HCEC 1CT (cell line): ENCODE results near the gene JPH4.
"Not testable (repeated sequence)": the region's sequence is repeated elsewhere in the genome, so short reads cannot be mapped to it uniquely, and the experiment has no call there.

Experiments
- DNase-seq: peaks from one replicate; pipeline ENCODE4 v3.0.0-alpha.2; 2017

JPH4 gene

DNA sequence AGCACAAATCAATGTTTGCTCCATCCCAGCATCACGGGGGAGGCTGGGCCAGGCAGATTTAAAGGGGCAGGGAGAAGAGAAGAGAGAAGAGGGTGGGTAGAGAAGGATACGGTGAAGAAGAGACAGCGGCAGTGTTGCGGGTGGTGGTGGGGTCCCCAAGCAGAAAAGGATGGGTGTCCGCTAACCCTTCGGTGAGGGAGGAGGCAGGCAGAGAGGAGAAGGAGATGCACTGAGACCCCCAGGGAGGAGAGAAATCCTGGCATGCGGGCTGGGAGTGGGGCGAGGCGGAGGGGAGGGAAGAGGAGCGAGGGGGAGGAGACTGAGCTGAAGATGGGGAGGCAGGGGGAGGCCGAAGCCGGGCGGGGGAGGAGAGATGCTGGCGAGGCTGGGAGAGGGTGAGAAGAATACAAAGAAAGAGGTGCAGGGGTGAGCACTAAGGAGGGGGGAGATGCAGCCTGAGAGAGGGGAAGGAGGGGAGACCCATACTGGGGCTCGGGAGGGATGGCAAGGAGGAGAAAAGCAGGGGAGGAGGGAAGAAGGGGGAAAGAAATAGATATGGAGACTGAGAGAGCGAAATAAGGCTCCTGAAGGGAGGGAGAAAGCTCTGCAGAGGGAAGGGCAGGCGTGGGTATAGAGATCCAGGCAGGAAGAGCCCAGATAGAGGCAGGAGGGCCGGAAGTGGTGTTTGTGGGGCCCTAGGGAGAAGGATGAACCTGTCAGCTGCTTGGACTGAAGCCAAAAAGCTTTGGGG, at the start of gene JPH4:
Gene JPH4, minus strand, starts transcription at position 231 of the 751 bp plus-strand sequence. CDS start 1,337 bp downstream, outside the sequence.
- no peak for DNase-seq

DNA sequence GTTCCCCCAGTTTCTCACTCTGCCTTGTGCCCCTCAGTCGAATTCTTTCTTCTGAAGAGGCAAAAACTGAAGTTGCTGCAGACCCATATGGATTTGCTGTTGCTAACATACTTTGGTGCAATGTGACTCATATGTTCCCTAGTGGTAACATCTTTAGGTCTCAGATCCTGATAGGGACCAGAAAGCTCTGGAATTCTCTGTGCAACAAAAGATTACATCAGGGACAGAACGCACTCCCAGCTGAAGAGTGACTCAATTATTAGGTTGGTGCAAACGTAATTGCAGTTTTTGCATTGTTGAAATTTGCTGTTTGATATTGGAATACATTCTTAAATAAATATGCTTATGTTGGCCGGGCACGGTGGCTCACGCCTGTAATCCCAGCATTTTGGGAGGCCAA, 49.4 kb upstream of the JPH4 start:
- DNase-seq: no peak

DNA sequence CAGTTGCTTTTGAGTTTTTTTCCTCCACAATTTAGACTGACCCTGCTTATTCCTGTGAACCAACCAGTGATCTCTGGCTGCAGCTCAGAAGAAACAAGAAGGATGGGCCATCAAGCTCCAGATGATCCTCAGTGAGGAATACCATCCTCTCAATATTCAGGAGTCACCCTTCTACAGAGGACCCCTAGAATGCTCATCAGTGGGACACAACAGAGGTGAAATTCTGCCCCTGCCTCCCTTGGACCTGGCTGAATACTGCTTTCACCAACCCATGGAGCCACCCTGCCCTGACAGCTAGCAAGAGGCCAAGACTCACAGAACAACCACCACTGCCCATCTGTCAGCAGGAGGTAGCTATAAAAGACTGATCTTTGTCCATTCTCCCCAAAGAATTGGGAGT, 48.4 kb upstream of the JPH4 start:
- no peak for DNase-seq

DNA sequence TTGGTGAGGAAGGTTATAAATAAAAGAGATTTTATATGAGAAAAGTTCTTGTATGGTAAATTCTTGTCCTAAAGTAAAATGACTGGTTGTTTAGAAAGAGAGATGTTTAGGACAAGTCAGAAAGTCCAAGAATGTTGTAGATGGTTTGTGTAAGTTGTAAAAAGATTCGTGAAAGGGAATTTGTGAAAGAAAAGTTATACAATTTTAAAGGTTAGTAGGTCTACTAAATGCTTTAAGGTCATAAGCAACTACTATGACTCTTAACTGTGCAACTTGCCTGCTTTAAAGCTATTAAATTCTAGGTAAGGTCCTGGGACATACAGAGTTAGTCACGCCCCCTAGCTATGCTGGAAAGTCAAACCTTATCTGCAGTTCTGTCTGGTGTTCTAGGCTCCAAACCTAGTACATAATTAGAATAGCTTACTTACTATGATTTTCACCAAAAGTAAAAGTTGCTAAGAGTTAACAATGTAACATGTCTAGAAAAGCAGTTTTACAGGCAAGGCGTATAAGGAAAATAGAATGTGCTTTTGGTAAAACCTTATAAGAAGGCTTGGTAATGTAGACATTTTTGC, 46.3 kb upstream of the JPH4 start:
- no peak for DNase-seq

DNA sequence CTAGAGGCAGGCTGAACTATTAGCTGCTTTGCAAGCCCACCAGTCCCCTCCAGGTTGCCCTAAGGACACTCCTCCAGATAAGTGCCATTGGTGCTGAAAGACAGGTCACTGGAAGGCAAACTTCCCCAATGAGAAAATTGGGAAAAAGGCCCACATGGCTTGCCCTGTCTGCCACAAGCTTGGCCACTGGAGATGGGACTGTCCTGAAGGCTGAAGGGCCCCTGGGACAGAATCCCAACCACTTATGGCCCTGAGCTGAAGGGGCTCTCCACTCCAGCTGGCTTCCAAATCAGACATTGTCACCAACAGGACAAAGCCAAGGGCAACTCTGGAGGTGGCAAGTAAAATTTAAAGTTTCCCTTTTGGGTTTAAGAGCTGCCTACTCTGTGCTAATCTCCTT, 45.4 kb upstream of the JPH4 start:
- DNase-seq: no peak

DNA sequence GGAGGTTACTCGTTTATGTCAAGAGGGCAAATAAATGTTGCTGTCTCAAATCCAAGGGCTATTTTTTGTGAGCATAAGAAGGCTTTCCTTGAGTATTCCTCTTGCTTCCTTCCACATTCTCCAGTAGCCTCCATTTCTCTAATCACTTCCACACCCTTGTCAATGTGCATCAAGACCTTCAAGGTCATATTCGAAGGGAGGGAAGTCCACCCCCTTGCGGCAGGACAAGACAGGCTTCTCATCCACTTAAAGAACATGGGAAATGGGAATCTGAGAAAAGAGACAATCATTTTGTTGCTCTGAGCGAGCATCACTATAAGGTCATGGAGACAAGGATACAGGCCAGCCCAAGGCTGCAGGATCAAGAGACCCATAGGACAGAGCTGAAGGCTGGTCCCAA, 44.4 kb upstream of the JPH4 start:
- no peak for DNase-seq

DNA sequence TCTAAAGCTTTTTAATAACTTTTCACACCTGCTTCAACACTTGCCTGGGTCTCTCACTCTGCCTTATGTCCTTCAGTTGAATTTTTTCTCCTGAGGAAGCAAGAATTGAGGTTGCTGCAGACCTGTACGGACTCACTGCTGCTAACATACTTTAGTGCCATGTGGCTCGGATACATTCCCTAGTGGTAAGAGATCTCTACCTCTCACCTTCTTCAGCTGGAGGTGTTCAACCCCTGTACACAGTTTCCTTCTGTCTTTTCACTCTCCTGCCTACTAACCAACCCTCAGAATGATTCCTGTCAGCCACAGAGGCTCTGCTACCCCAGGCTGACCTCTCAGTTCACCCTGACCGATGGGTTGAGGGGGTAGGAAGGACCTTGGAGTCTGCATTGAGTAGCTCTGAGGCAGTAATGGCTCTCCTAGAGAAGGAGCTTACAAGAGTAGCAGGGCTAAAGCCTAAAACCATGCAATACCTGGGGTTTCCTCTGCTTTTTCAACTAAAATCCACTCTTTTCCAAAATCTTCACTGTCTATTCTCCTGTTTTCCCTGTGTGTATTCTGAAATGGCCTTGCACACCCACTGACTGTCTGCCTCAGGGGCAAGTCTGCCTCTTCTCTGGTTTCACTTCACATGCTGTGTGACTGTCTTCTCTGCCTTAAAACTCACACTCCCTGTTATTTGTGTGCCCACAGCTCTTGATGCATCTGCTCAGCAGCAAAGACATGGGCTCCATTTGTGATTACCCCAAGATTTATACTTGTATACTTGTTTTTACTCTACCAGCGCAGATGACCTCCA, 43.5 kb upstream of the JPH4 start:
- no peak for DNase-seq

DNA sequence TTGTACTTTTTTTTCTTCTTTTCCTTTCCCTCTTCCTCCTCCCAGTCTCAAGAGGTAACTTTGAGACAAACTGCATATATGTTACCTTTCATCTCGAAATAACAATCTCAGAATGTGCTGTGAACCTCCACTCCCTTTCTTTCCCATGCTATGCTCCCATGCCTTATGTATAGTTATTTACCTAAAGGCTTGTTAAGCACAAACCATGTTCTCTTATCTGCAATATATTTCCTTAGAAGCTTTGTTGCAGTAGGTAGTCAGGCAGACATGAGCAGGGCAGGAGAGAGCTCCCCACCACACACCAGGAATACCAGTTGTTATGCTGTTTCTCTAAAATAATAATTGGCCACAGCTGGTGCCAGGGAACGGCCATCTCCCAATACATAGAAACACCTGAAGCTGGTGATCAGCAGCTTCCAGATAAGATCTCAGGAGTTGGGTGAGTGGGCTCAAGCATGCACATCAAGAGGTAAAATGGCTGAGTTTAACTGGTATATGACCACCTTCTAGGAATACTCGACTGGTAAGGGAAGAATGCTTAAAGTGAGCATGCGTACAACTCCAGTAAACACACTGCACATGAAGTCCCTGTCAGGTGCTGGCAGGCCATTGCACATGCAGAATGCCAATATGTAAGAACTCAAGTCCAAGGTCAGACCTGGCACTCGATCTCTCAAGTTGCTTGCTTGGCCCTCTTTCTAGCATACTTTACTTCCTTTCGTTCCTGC, 42.8 kb upstream of the JPH4 start:
- DNase-seq: no peak

DNA sequence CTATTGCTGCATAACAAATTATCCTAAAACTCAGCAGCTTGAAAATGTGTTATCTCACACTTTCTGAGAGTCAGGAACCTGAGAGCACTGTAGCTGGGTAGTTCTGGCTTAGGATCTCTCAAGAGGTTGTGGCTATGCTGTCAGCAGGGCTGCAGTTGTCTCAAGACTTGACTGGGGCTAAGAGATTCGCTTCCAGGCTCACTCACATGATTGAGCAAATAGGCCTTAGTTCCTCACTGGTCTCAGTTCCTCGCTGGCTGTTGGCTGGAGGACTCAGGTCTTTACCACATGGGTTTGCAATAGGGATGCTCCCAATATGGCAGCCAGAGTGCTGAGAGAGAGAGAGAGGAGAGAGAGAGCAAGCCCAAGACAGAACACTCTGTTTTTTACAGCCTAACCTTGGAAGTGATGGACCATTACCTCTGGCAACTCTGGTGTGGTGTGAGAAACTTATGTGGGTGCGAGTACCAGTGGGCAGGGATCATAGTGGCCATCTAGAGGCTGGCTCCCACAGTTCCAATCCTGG, 41.6 kb upstream of the JPH4 start:
- DNase-seq: no peak

DNA sequence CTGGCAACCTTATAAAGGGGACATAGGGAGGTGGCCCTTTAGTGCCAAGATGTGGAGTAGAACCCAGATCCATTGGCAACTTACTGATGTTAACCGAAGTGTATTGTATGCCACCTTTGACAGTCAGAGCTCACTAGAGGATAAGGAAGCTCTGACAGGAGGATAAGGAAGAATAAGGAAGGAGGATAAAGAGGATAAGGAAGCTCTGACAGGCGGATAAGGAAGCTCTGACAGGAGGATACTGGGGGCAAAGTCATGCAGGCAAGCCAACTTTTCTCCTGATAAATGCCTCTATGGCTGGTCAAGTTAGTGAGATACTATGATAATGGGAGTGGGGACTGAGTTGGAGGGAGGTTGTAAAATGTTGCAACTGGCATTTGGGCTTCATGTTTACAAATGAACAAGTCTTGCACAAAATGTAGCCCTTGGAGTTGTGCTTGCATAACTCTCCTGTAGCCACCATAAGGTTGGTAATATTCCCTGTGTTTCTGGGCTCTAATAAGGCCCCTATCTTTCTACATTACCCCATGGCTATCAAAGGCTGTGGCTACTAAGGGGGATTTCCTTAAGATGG, 39.9 kb upstream of the JPH4 start:
- DNase-seq: no peak

DNA sequence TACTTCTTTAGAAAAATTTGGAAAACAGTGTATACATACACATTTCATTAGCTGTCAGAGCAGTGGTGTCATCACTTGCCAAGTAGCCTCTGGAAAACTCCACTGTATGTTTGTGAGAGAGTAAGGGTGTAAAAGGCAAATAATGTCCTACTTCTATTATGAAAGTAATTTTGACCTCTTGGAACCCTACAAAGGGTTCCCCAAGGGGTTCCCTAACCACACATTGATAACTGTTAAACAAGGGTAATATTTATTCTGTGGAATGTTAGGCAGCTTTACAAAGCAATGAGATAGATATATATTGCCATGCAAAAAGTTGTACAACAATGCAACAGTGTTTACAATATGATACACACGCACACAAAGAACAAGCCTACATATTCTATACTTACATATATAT, 38.9 kb upstream of the JPH4 start:
- no peak for DNase-seq

DNA sequence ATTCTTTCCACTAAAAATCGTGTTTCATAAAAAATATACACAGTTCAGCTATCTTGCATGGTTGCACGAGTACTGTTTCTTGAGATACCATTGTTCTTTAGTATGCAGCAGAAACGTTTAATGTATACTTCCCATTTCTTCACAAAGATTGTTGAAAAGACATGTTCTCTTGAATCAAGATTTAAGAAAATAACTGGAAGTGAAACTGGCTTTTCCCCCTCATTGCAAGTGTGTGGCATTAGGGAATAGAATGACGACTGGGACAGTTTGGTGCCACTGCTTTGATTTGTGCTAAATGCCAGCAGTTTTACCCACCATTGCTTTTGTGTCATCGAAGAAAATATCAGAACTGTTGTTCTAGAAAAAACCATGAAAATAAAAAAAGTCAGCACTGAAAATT, 37.3 kb upstream of the JPH4 start:
- DNase-seq: no peak

DNA sequence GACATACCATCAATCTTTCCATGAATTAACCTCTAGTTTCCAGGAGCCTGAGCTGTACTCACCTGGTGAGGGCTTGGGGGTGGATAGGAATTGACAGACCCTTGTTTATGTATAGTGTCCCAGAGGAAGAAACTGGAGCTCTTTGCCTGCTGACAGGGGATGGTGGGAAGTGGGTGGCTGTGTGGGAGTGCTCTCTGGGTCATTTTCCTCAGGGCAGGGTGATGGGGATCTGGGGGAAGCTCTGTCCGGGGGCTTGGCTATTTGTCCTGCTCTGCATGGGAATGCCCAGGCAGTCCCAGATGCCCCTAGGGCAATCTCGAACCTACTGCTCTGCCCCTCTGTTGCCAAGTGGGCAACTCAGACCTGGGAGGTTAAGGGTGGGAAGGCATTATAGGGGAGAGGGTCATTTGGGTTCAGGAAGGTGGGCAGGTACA, 35.8 kb upstream of the JPH4 start:
- no peak for DNase-seq

DNA sequence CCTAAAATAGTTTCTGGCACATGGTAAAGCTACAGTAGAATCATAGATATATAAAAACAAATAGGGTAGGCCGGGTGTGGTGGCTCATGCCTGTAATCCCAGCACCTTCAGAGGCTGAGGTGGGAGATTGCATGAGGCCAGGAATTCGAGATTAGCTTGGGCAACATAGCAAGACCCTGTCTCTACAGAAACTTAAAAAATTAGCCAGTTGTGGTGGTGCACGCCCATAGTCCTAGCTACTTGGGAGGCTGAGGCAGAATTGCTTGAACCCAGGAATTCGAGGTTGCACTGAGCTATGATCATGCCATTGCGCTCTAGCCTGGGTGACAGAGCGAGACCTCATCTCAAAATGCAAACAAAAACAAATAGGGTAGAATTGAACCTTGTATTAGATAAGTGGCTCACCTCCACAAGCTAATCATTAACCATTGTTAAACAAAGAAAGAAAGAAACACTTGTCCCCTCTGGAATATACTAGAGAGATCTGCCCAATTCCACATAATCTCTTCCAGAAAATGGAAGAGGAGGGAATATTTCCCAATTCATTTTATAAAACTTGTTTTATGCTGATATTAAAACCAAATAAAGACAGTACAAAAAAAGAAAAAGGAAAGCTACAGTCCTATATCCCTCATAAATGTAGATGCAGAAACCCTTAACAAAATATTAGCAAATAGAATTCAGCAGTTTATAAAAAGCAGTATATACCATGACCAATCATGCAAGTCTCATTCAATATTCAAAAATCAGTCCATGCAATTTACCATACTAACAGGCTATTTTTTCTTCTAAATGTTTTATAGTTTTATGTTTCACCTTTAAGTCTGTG, 34.9 kb upstream of the JPH4 start:
- DNase-seq: no peak

DNA sequence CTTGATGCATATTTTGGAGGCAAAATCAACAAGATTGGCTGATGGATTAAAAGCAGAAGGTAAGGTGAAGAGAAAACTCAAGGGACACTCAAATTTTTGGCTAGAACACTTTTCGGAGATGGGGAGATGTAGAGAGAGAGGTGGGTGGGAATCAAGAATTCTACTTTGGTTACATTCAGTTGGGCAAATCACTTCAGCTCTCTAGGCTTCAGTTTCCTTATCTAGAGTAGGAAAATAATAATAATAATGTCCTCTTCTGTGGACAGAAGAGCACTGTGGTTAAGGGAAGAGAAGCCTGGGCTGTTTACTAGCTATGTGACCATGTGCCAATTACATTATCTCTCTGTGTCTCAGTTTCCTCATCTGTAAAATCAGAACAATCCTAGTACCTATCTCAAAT, 34.2 kb upstream of the JPH4 start:
- no peak for DNase-seq

DNA sequence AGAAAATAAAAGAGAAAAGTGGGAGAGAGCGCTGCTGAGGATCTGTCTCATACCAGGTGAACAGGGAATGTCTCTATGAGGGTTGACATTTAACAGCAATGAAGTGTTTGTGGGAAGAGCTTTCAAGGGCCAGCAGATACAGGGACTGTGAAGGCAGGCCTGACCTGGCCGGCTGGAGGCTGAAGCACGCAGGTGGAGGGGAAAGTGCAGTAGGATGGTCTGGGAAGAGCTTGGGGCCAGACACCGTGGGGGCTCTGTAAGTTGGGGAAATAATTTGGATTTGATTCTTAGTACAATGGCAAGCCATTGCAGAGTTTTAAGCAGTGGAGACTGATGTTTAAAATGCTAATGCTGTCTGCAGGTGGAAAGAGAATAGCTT, 33.8 kb upstream of the JPH4 start:
- DNase-seq: no peak

DNA sequence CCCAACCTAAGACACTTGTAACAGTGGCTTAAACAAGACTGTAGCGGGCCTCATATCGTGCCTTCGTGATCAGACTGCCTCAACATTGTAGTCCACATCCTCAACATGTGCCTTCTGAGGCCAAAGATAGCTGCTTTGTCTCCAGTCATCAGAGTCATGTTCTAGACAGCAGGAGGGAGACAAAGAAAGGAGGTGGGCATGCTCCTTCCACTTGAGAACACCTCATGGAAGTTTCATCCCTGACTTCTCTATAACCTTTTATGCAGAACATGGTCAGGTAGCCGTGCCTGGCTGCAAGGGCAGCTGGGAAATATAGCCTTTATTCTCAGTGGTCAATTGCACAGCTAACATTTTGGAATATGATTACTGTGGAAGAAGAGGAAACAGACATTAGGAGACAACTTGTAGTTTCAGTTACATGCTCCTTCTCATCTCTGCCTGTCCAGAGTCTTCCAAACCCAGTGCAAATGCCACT, 32.3 kb upstream of the JPH4 start:
- no peak for DNase-seq

DNA sequence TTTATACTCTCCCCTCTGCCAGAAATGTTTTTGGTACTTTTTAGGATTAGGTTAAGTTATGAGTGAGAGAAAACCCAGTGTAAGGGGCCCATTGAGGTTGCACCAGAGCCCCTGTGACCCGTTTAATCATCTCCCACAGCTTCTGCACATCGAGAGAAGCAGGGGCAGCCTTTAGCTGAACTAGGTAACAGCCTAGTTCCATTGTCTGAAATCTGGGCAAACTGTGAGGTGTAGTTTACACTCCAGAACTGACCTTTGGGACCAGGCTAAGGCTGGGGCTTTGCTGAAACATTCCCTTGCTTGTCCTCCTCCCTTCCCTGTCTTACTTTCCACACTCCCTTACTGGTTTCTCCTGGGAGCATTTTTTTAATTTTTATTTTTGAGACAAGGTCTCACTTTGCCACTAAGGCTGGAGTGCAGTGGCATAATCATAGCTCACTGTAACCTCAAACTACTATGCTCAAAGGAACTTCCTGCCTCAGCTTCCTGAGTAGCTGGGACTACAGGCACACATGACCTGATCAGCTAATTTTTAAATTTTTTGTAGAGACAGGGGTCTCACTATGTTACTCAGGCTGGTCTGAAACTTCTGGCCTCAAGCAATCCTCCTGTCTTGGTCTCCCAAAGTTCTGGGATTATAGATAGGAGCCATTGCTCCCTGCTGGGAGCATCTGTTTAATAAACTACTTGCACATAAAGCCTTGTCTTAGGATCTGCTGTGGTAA, 31.7 kb upstream of the JPH4 start:
- DNase-seq: no peak

DNA sequence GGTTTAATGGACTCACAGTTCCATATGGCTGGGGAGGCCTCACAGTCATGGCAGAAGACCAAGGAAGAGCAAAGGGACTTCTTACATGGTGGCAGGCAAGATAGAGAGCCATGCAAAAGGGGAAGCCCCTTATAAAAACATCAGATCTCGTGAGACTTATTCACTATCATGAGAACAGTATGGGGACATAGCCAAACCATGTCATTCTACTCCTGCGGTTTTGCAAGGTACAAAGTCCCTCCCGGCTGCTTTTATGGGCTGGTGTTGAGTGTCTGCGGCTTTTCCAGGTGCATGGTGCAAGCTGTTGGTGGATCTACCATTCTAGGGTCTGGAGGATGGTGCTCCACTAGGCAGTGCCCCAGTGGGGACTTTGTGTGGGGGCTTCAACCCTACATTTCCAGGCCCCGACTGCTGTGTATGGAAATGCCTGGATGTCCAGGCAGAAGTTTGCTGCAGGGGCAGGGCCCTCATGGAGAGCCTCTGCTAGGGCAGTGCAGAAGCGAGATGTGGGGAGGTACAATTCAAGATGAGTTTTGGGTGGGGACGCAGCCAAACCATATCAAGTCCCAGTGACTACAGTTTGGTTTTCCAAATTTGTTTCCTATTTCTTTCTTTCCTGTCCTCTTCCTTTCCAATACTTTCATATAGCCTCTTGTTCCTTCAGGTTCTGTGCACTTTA, 31.0 kb upstream of the JPH4 start:
- not testable (repeated sequence) for DNase-seq

DNA sequence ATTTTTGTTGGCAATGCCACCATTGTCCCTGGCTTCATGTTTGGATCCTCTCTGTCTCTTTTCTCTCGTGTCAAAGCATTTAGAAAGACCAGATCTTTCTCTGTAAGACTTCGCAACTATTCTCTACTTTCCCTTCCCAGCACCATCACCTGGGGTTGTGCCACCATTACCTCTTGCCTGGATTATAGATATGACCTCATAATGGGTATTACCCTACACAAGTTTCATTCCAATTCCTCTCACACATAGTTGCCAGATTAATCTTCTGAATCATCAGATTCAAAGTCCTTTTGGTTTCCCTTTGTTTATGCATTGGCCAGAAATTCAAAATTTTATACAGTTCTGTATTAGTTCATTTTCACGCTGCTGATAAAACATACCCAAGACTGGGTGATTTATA, 30.4 kb upstream of the JPH4 start:
- no peak for DNase-seq
